Pericardium fibroblast (primary cell): ENCODE data around the gene RAB7A. TPM values are rescaled to one million over a fixed set of nuclear protein-coding genes. Genes with fewer than 3 reads are reported as not detected.

Source experiments
- total RNA-seq: library from RNA; depleted of rRNA; stranded (reverse); fragments of >200 nt; gene quantifications from 2 replicates; pipeline ENCODE4 v1.2.3, GENCODE V29; 2015

Gene RAB7A
- total RNA-seq = 67.8 and 67.9 TPM in 2 replicates

GRCh38 chr3:128726023-128727016 lies at the start of gene RAB7A:
Gene RAB7A (plus strand): TSS chr3:128726183. CDS start chr3:128795368, 69,185 bp downstream.

Other genes with a start within 250 kb of the RAB7A start
- gene GATA2, start 233.0 kb upstream of the RAB7A start, total RNA-seq = 1.5 and 4.4 TPM in 2 replicates
- gene RPN1, start 75.4 kb upstream of the RAB7A start, total RNA-seq = 241 and 333 TPM in 2 replicates
- gene ACAD9, start 153.4 kb downstream of the RAB7A start, total RNA-seq = 21.0 and 21.8 TPM in 2 replicates